ENCODE data around the gene SHD.
"Not testable (repeated sequence)": the region's sequence is repeated elsewhere in the genome, so short reads cannot be mapped to it uniquely, and the experiment has no call there.

Gene SHD

DNA sequence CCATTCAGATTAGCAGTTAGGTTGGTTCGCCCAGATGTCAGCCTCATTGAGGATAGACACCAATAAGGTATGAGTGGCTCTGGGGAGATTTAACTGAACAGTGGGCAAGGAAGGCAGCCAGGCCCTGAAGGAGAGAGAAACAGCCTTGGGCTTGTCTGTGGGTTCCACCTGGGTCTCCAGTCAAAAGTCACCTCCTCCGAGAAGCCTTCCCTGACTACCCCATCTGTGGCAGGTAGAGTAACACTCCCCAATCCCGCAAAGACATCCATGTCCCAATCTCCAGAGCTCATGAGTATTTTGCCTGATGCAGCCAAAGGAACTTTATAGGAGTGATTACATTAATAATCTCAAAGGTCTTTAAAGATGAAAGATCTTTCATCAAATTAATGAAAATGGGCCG is 40.2 kb upstream of the SHD start:
- TF ChIP-seq, protein P1, sequence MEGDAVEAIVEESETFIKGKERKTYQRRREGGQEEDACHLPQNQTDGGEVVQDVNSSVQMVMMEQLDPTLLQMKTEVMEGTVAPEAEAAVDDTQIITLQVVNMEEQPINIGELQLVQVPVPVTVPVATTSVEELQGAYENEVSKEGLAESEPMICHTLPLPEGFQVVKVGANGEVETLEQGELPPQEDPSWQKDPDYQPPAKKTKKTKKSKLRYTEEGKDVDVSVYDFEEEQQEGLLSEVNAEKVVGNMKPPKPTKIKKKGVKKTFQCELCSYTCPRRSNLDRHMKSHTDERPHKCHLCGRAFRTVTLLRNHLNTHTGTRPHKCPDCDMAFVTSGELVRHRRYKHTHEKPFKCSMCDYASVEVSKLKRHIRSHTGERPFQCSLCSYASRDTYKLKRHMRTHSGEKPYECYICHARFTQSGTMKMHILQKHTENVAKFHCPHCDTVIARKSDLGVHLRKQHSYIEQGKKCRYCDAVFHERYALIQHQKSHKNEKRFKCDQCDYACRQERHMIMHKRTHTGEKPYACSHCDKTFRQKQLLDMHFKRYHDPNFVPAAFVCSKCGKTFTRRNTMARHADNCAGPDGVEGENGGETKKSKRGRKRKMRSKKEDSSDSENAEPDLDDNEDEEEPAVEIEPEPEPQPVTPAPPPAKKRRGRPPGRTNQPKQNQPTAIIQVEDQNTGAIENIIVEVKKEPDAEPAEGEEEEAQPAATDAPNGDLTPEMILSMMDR (IDR thresholded peaks at IDR 0.05; ENCODE audit: low read depth, low read length) = no peak
- no peak overlapping the region for H3K4me3 ChIP-seq (ENCODE audit: low read depth, low read length)

DNA sequence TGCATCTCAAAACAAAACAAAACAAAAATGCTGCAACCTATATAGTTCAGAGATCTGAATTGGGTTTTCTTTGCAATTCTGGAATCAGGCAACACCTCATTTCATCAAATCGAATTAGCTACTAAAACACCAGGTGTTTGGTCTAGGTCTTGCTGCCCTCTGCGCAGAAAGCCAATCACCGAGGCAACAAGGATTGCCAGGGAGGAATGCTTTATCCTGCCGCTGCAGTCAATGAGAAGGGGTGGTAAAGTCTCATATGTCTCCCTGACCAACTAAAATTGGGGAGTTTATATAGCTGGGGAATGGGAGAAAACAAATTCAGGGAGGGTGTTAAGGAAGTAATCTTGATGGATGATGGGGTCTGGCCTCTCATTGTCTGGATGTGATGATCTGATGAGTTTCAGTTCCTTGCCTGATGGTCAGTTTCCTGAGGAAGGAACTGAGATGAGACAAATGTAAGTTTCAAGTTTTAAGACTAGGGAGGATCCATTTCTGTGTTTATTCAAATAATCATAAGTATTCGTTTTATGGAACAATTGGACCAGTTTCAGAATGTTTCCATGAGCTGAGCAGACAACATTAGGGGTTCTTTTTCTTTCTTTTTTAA is 37.1 kb upstream of the SHD start:
- TF ChIP-seq, protein P1 (IDR thresholded peaks at IDR 0.05; ENCODE audit: low read depth, low read length) = no peak
- H3K4me3 ChIP-seq (ENCODE audit: low read depth, low read length) = no peak overlapping the region

DNA sequence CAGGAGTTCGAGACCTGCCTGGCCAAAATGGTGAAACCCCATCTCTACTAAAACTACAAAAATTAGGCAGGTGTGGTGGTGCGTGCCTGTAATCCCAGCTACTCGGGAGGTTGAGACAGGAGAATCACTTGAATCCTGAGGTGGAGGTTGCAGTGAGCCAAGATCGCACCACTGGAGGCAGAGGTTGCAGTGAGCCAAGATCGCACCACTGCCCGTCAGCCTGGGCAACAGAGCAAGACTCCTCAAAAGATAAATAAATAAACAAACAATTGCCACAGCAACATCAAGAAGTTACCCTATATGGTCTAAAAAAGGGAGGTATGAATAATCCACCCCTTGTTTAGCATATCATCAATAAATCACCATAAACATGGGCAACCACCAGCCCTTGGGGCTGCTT is 33.1 kb upstream of the SHD start:
- H3K4me3 ChIP-seq (ENCODE audit: low read depth, low read length) = not testable (repeated sequence)

DNA sequence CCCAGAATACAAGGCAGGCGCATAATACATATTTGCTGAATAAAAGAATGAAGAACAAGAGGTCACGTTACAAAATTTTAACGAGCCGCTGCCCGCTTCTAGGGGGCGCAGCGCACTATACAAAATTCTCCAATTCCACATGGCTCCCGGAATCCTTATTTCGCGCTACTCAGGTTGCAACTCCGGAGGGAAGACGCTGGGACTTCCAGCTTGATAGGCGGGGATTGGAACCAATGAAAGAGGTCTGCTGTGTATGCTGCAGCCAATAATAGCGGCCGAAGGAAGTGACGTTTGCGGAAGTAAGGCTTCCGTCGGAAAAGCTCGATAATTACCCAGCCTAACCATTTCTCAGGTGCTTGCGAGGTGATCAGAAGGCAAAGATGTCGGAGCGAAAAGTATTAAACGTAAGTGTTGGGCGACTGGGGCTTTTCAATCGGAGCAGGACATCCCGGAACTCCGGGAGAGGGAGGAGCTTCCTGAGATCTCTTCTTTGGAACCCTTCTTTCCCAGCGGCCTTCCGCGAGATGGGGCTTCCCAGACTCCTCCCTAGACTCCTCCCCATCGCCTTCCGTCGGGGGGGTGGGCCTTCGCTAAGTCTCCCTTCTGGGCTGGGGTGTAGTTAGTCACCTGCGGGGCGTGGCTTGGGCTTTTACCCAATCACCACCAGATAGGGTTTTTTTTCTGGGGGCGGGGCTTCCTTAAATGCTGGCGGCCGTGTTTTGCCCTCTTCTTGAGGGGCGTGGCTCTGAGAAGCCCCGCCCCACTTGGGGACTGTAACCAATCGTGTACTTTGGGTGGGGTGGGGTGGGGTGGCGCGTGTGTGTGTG is 32.1 kb upstream of the SHD start, which contains the start of gene YJU2:
YJU2 (plus strand) TSS at position 314 of the 827 bp plus-strand sequence; CDS start at position 381, 67 bp downstream.
- TF ChIP-seq, protein P1 (IDR thresholded peaks at IDR 0.05; ENCODE audit: low read depth, low read length) = peak; percentile 45
- peak within 1 kb of the TSS; percentile 72 for H3K4me3 ChIP-seq (ENCODE audit: low read depth, low read length)

DNA sequence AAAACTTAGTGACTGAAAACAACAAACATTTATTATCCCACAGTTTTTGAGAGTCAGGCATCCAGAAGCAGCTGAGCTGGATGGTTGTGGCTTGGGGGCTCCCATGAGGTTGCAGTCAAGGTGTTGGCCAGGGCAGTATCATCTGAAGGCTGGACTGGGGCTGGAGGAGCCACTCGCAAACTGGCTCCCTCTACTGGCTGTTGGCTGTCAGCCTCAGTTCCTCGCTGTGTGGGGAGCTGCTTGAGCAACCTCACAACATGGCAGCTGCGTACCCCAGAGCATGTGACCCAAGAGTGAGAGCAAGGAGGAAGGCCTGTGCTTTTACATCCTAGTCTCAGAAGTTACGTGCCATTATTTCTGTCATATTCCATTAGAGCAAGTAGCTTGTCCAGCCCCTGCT is 22.5 kb upstream of the SHD start:
- no peak overlapping the region for H3K4me3 ChIP-seq (ENCODE audit: low read depth, low read length)
- TF ChIP-seq, protein P1 (IDR thresholded peaks at IDR 0.05; ENCODE audit: low read depth, low read length) = no peak

DNA sequence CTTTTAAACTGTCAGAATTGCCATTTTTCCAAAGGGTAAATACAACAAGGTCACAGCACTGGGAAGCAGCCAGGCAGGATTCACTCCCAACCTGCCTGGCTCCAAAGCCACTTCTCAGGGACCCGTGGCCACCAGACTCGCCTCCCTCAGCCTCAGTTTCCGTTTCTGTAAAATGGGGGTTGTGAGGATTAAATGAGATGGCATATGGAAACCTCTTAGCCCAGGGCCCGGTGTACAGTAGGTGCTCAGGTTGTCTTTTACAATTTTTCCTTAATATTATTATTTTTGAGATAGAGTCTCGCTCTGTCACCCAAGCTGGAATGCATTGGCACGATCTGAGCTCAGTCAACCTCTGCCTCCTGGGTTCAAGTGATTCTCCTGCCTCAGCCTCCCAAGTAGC is 22.0 kb upstream of the SHD start:
- TF ChIP-seq, protein P1 (IDR thresholded peaks at IDR 0.05; ENCODE audit: low read depth, low read length) = no peak
- H3K4me3 ChIP-seq (ENCODE audit: low read depth, low read length) = no peak overlapping the region

DNA sequence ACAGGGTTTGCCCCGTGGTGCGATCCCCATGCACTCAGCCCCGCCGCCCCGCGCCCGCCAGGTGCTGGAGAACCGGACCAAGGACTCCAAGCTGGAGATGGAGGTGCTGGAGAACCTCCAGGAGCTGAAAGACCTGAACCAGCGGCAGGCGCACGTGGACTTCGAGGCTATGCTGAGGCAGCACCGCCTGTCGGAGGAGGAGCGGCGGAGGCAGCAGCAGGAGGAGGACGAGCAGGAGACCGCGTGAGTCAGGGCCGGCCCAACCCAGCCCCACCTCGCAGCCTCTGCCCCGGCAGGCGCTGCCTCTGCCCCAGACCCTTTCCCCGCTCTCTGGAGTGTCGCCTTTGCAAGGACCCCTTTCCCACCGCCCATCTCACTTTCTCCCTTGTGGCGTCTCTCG is 20.9 kb upstream of the SHD start:
- TF ChIP-seq, protein P1 (IDR thresholded peaks at IDR 0.05; ENCODE audit: low read depth, low read length) = no peak

More for the DNA sequence above, 20.9 kb upstream of the SHD start:
- no peak overlapping the region for H3K4me3 ChIP-seq (ENCODE audit: low read depth, low read length)
